Activated CD8-positive, alpha-beta T cell treated with anti-CD3 and anti-CD28 coated beads for 36 hours (primary cell): ENCODE results near the gene TIE1. TPM values are rescaled to one million over a fixed set of nuclear protein-coding genes. Genes with fewer than 3 reads are reported as not detected.

Source experiments
- ATAC-seq: fragments of 200-7000 bp; cut with Tn5 transposase; one replicate; pipeline ENCODE4 v1.10.0; 2021; ENCODE audit warnings: mild to moderate bottlenecking, moderate library complexity
- CTCF ChIA-PET: fragments of 350-600 bp; sonication (Branson Sonifier 250); formaldehyde crosslinking; loops from one replicate; lab custom pipeline; 2021; ENCODE audit warnings: antibody characterized with exemption; lab: Charles Lee
- POLR2A ChIA-PET: fragments of 350-600 bp; sonication (Branson Sonifier 250); formaldehyde crosslinking; loops from one replicate; lab custom pipeline; 2021; ENCODE audit warnings: antibody characterized with exemption; lab: Charles Lee
- DNase-seq: peaks from one replicate; pipeline ENCODE4 v3.0.0-alpha.2; 2020
- H3K27ac Mint-ChIP-seq: one replicate; pipeline ENCODE4 v1.8.0; 2021; ENCODE audit warnings: mild to moderate bottlenecking, mixed read lengths
- H3K27me3 Mint-ChIP-seq: one replicate; pipeline ENCODE4 v1.8.0; 2021; ENCODE audit warnings: mixed read lengths
- H3K36me3 Mint-ChIP-seq: one replicate; pipeline ENCODE4 v1.8.0; 2021; ENCODE audit warnings: low read depth, mixed read lengths
- H3K4me1 Mint-ChIP-seq: one replicate; pipeline ENCODE4 v1.8.0; 2021; ENCODE audit warnings: low read depth, mixed read lengths
- H3K4me3 Mint-ChIP-seq: one replicate; pipeline ENCODE4 v1.8.0; 2021; ENCODE audit warnings: mild to moderate bottlenecking, moderate library complexity, mixed read lengths
- H3K9me3 Mint-ChIP-seq: one replicate; pipeline ENCODE4 v1.8.0; 2021; ENCODE audit warnings: mixed read lengths
- intact Hi-C: fragments of 100-400 bp; cut with micrococcal nuclease; formaldehyde crosslinking; loops from one replicate; pipeline ENCODE4 v1.10.0; 2022
- total RNA-seq, 2 experiments: library from RNA; stranded (reverse); gene quantifications; one replicate each; pipeline ENCODE4 v1.2.3, GENCODE V29; 2021
- TF ChIP-seq, protein P1 (sequence below): fragments of 200-600 bp; IDR thresholded peaks from one replicate; pipeline ENCODE4 v1.8.0; 2022; ENCODE audit warnings: antibody characterized with exemption, mild to moderate bottlenecking

Gene TIE1
- total RNA-seq, 2 experiments from 2014 or later = 0.25 TPM; not detected in 1

DNA sequence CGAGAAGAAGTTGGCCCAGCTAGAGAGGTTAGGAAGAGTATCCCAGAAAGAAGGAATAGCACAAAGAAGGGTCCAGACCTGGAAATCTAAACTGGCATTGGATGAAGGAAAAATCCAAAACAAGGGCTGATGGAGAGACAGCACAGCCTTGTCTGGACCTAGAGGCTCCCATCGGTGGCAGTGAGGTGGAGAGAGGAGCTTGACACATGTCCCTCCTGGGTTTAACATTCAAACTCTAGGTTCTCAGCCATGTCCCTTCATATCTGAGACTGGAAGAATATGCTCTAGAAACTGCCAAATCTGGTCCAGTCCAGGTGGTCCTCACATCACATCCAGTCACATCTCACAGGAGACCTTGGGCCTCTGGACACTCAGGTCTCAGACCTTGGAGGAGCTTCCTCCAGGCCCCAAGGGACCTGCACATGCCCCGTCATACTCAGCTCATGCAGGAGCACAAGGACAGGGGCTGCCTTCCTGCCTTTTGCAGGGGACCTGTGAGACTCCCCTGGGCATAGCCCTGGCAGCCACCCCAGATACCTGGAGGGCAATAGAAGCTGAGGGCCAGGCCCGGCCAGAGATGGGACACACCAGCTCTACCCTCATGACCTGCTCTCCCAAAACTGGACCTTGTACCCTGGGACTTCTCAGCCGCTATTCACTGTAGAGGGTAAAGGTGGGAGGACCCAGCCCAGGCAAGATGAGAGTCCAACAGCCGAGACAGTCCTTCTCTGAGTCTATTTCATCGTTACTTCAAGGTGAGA lies 23.5 kb upstream of the TIE1 start:
- no peak overlapping the region for H3K4me3 Mint-ChIP-seq
- POLR2A ChIA-PET = no interaction called here
- peaks cover 5% of the 10 kb centered on the region for H3K36me3 Mint-ChIP-seq

DNA sequence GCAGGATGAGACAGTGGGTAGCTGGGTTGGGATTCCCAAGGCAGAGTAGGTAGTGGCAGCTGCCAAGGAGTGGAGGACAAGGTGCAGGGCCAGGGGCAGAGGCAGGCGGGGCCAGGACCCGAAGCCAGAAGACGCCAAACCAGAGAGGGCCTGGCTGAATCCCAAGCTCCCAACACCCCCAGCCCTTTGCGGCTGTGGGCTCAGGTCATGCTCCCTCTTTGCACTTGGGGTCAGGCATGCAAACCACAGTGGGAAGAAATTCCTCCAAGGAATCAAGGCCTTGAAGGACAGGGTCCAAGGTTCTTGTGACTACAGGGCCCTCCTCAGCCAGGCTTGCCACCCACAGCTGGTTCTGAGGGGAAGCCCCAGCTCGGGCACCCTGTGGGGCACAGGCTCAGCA lies 21.6 kb upstream of the TIE1 start:
- intact Hi-C loops = no loop called here
- ATAC-seq (no peak), DNase-seq (no peak)
- TF ChIP-seq, protein P1, sequence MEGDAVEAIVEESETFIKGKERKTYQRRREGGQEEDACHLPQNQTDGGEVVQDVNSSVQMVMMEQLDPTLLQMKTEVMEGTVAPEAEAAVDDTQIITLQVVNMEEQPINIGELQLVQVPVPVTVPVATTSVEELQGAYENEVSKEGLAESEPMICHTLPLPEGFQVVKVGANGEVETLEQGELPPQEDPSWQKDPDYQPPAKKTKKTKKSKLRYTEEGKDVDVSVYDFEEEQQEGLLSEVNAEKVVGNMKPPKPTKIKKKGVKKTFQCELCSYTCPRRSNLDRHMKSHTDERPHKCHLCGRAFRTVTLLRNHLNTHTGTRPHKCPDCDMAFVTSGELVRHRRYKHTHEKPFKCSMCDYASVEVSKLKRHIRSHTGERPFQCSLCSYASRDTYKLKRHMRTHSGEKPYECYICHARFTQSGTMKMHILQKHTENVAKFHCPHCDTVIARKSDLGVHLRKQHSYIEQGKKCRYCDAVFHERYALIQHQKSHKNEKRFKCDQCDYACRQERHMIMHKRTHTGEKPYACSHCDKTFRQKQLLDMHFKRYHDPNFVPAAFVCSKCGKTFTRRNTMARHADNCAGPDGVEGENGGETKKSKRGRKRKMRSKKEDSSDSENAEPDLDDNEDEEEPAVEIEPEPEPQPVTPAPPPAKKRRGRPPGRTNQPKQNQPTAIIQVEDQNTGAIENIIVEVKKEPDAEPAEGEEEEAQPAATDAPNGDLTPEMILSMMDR = no peak
- peaks cover 10% of the 10 kb centered on the region for H3K4me1 Mint-ChIP-seq
- H3K27me3 Mint-ChIP-seq = peaks cover 1% of the 10 kb centered on the region
- ChIA-PET POLR2A (no interaction called here), CTCF (interaction anchor here (1.1 kb wide), 1 partner anchor 51 kb away, joined by 3 read pairs; no protein-coding TSS in a partner anchor)
- no peak overlapping the region for H3K4me3 Mint-ChIP-seq
- H3K36me3 Mint-ChIP-seq = peaks cover 5% of the 10 kb centered on the region
- peaks cover 5% of the 10 kb centered on the region for H3K9me3 Mint-ChIP-seq
- H3K27ac Mint-ChIP-seq = no peak overlapping the region

More for the DNA sequence above, 23.5 kb upstream of the TIE1 start:
- H3K27me3 Mint-ChIP-seq = peaks cover 1% of the 10 kb centered on the region
- H3K9me3 Mint-ChIP-seq = peaks cover 5% of the 10 kb centered on the region
- DNase-seq = no peak
- CTCF ChIA-PET = no interaction called here
- no peak for ATAC-seq
- intact Hi-C loops = no loop called here
- H3K4me1 Mint-ChIP-seq = peaks cover 11% of the 10 kb centered on the region
- H3K27ac Mint-ChIP-seq = no peak overlapping the region
- TF ChIP-seq, protein P1 = no peak

DNA sequence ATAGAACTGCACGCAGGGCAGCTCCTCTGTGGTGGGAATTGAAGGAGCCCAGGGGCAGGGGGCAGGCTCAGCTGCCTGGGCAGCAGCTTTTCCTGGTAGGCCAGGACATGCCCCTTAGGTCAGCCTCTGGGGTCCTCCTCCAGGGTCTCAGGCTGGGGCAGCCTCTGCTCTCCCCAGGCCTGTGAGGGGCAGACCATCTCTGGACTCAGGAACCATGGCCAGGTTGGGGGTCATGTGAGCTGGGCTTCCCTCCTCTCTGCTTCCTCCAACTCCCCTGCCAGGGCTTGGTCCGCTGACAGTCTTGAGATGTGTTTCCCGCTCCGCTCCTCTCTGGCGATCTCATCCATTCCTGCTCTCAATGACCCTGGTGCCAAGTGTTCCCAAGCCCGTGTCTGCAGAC lies 21.1 kb upstream of the TIE1 start:
- TF ChIP-seq, protein P1 = no peak
- intact Hi-C loops = no loop called here
- Mint-ChIP-seq H3K36me3 (peaks cover 2% of the 10 kb centered on the region), H3K9me3 (peaks cover 3% of the 10 kb centered on the region), H3K27me3 (peaks cover 1% of the 10 kb centered on the region), H3K4me1 (peaks cover 5% of the 10 kb centered on the region), H3K27ac (no peak overlapping the region), H3K4me3 (no peak overlapping the region)
- ChIA-PET CTCF (interaction anchor here (1.1 kb wide), 1 partner anchor 51 kb away, joined by 3 read pairs; no protein-coding TSS in a partner anchor), POLR2A (no interaction called here)
- DNase-seq (no peak), ATAC-seq (no peak)

DNA sequence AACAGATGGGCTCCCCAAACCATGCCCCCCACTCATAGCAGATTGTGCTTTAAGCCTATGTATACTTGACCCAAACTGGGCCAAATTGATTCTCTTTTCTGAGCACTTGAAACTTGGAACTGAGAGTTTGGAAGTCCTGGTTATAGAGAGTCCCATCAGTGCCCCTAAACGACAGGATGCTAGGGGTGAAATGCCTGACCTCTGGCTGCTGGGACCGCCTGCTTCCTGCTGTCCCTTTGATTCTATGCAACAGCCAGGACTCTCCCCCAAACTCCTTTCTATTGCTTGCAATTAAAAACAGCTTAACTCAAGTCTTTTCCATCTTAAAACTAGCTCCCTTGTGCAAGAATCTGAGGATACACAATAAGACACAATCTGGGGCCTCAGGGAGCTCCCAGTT lies 20.1 kb upstream of the TIE1 start:
- intact Hi-C loops = no loop called here
- no peak for DNase-seq
- CTCF ChIA-PET = no interaction called here
- Mint-ChIP-seq H3K27ac (no peak overlapping the region), H3K4me1 (no peaks in the 10 kb centered on the region), H3K36me3 (no peaks in the 10 kb centered on the region), H3K9me3 (no peaks in the 10 kb centered on the region), H3K4me3 (no peak overlapping the region), H3K27me3 (peaks cover 1% of the 10 kb centered on the region)
- TF ChIP-seq, protein P1 = no peak
- POLR2A ChIA-PET = no interaction called here
- no peak for ATAC-seq
